Skeletal muscle cell (primary cell): Measurements from ENCODE around the gene GEMIN7.

Experiments used
- DNase-seq: peaks from one replicate; pipeline ENCODE4 v3.0.0-alpha.2; 2010; ENCODE audit warnings: low read depth
- H3K4me3 ChIP-seq: 2 replicates; pipeline ENCODE4 v1.5.1; 2011; ENCODE audit warnings: low read depth, mild to moderate bottlenecking, control low read depth, low read length, moderate library complexity

Gene GEMIN7

DNA sequence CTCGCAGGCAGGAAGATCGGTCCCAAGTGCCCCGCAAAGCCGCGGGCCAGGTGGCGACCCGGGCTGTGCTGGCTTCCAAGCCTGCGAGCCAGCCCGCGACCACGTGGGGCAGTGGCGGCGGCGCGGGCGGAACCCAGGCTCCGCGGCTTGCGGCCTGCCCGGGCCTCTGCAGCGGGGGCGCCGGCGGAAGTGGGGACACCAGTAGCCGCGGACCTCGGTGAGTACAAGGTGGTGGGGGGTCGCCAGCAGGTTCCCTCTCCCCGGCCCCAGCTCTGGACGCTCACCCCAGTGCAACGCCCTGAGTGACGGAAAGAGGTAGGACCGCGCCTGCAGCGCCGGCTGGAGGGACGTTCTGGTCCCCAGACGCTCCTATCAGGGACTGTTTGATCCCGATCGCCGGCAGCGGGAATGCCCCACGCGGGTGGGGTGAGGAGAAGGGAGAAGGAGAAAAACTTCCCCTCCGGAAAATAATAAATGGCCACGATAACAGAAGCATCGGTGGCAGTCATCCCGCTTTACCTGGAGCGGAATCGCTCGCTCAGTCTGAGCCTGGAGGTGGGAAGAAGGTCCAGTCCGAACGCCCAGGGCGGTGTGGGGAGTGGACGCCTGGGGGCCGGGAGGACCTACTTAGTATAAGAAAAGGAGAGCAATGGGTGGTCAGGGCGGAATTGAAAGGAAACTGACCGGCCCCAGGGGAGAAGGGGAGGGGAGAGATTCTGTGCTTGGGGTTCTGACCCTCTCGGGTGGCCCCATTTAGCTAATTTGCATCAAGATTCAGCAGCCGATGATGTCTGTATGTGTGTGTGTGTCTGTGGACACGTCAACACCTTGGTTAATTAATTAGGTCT lies at the start of gene GEMIN7:
Gene GEMIN7, plus strand, starts transcription at position 198 of the 848 bp plus-strand sequence. CDS start 10,855 bp downstream, outside the sequence.
- DNase-seq = no peak
- peak within 1 kb of the TSS; percentile 99 for H3K4me3 ChIP-seq

DNA sequence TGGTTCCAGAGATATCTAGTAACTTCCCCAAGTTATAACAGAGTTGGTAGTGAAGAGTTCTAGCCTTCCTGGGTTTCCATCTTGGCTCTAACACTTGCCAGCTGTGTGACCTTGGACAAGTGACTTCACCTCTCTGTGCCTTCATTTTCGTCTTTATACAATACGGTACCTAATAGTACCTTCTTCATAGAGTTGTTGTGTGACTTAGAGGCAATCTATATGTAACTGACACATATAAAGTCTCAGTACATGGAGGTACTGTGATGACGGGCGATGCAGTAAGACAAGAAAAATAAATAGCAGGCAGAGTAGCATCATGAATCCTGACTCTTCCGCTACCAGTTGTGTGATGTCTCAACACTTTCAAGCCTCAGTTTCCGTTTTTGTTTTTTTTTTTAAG lies 48.2 kb upstream of the GEMIN7 start:
- no peak for DNase-seq
- no peak overlapping the region for H3K4me3 ChIP-seq

DNA sequence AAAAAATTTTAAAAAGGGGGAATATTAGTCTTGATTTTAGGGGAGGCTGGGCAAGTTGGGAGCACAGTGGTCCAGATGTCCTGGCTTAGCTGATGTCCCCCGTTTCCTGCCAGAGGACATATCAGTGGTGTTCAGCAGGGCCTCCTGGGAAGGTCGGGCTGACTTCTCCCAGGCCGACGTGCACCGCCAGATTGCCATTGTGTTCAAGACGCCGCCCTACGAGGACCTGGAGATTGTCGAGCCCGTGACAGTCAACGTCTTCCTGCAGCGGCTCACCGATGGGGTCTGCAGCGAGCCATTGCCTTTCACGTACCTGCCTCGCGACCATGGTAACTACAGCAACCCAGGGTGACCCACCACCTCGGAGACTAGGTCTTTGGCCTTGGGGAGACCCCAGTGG lies 46.6 kb upstream of the GEMIN7 start:
- DNase-seq = no peak
- no peak overlapping the region for H3K4me3 ChIP-seq

GRCh38 chr19:45035755-45036154 lies 43.3 kb upstream of the GEMIN7 start:
- DNase-seq = no peak
- no peak overlapping the region for H3K4me3 ChIP-seq

- no peak overlapping the region for H3K4me3 ChIP-seq
- no peak for DNase-seq
Observed at GRCh38 chr19:45037393-45038169, 41.5 kb upstream of the GEMIN7 start.

- peak; percentile 54 for DNase-seq
- H3K4me3 ChIP-seq = peak within 1 kb of the TSS; percentile 89
Observed at GRCh38 chr19:45038931-45039893, 39.8 kb upstream of the GEMIN7 start, which contains the start of gene CLASRP. CLASRP (plus strand) TSS chr19:45039045; CDS start chr19:45040213, 1,168 bp downstream.

DNA sequence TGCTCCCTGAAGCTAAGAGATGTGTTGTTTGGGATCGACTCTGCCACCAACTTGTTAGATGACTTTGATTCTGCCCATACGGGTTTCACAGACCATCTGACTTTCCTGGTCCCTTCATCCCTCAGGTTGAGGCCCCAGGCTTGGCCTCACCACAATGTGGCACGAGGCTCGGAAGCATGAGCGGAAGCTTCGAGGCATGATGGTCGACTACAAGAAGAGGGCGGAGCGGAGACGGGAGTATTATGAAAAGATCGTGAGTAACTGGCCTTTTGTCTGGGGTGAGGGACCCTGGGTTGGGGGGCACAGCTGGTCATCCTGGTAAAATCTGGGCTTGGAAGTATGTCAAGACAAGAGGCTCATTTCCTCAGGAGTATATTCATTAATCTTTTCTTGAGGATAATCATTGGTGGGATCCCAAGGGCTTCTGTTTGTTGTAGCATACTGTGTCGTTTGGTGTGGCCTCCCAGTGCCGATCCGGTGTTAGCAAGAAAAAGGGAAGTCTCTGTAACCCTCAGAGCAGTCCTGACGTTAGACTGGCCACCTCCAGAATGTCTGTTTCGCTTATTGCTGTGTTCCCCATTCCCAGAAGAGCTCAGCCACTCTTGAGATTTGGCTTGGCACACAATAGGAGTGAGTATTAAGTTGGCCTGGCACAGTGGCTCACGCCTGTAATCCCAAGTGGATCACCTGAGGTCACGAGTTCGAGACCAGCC lies 38.8 kb upstream of the GEMIN7 start:
- no peak for DNase-seq
- H3K4me3 ChIP-seq = peak overlapping the region; percentile 89

DNA sequence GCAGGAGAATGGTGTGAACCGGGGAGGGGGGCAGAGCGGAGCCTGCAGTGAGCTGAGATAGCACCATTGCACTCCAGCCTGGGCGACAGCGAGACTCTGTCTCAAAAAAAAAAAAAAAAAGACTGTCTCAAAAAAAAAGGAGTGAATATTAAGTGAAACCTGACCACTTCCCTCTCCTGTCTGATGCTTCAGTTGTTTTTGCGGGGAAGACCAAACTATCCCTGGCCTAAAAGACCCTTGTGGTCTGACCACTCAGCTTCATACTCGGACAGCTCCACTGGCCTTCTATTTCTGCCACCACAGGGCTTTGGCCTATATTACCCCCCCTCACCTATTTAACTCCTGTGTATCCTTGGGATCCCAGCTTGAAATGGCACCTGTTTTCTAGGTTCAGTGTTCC lies 37.9 kb upstream of the GEMIN7 start:
- DNase-seq = no peak
- H3K4me3 ChIP-seq = no peak overlapping the region

- no peak overlapping the region for H3K4me3 ChIP-seq
- no peak for DNase-seq
Observed at GRCh38 chr19:45045671-45046353, 33.2 kb upstream of the GEMIN7 start.

DNA sequence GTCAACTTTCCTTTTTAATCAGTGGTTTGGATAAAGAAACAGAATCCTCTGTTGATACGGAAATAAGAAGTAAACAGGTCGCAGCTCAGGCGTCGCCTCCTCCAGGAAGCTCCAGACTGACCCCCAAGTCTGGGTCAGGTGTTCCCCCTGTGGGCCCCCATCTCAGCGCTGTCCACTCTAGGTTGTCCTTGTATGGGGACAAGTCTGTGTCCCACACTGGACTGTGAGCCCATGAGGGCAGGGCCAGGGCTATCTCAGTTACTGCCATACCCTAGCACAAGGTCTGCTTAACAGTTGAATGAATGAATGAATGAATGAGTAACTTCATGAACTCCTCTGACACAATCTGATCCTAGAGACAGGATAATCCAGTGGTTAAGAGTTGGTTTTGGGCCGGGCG lies 32.7 kb upstream of the GEMIN7 start:
- no peak for DNase-seq
- no peak overlapping the region for H3K4me3 ChIP-seq

DNA sequence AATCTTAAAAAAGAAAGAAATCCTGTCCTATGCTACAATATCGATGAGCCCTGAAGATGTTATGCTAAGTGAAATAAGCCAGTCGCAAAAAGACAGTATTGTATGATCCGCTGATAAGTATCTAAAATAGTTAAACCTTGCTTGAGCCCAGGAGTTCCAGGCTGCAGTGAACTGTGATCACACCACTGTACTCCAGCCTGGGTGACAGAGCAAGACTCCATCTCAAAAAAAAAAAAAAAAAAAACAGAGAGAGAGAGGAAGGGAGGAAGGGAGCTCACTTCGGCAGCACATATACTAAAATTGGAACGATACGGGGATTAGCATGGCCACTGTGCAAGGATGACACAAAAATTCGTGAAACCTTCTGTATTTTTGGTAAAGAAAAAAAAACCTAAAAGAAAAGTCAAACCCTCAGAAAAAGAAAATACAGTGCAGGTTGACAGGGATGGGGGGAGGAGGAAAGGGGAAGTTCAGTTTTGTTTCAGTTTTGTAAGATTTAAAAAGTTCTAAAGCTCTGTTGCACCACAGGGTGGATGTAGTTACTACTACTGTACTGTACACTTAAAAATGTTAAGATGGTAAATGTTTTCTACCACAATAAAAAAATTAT lies 31.8 kb upstream of the GEMIN7 start:
- no peak for DNase-seq
- no peak overlapping the region for H3K4me3 ChIP-seq

DNA sequence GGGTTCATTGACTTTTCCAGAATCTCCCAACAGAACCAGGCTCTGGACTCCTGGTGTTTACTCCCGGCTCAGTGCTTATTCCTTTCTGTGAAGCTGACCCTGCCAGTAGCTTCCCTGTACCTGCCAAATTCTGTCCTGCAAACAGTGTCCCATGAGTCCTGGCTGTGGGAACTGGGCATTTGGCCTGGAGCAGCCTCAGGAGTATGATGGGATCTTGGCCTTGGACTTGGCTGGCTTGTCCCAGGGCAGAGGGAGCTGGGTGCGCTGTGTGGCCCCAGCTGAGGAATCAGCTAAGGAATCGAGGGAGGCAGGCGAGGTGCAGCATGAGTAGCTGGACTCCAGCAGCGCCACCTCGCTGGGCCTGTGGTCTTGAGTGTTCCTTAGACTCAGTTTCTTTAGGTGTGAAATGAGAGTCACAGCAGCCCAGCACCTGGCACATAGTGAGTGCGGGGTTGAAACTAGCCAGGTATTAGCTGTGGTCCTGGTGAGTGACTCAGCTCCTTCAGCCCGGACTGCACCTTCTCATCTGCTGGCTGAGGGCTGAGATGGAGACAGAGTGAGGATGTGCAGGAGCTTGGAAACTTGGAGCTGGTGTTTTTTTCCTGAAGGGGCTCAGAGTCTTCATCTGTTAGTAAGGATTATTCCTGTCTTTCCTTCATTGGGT lies 29.9 kb upstream of the GEMIN7 start:
- H3K4me3 ChIP-seq = no peak overlapping the region
- DNase-seq = no peak

- H3K4me3 ChIP-seq = no peak overlapping the region
- DNase-seq = no peak
Observed at GRCh38 chr19:45050036-45050435, 29.0 kb upstream of the GEMIN7 start.

GRCh38 chr19:45051929-45052579 lies 27.0 kb upstream of the GEMIN7 start:
- H3K4me3 ChIP-seq = no peak overlapping the region
- no peak for DNase-seq

GRCh38 chr19:45056831-45057230 lies 22.2 kb upstream of the GEMIN7 start:
- no peak for DNase-seq
- H3K4me3 ChIP-seq = no peak overlapping the region

DNA sequence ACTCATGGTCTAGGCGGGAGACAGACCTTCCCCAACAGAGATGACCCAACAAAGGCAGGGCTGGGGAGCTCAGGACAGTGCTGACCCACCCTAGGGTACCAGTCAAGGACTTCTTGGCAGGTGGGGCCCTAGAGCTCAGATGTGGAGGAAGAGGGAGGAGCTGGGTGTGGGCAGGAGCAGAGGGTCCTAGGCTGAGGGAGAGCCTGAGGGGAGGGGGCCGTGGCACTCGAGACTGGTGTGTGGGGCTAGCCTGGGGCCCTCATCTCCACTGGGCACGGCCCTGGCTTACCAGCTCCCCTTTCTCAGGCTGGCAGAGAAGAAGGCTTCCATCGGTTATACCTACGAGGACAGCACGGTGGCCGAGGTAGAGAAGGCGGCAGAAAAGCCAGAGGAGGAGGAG lies 21.6 kb upstream of the GEMIN7 start:
- H3K4me3 ChIP-seq = no peak overlapping the region
- no peak for DNase-seq

- no peak overlapping the region for H3K4me3 ChIP-seq
- DNase-seq = no peak
Observed at GRCh38 chr19:45058622-45059159, 20.4 kb upstream of the GEMIN7 start.
